DND-41 (cell line): ENCODE measurements around the gene IGFL3.

ENCODE experiments used
- CTCF ChIP-seq: IDR thresholded peaks from 2 replicates; pipeline ENCODE4 v1.5.1; 2012; ENCODE audit warnings: borderline replicate concordance, low read length, moderate library complexity, mild to moderate bottlenecking; ENCODE audit not compliant: poor library complexity, severe bottlenecking; ENCODE audit errors: extremely low read depth
- EZH2 ChIP-seq: IDR thresholded peaks from 3 replicates; pipeline ENCODE4 v1.6.1; 2012; ENCODE audit warnings: borderline replicate concordance, low read depth, mild to moderate bottlenecking, moderate library complexity, low read length, inconsistent platforms; ENCODE audit not compliant: severe bottlenecking

GRCh38 chr19:46079576-46079975 is 44.9 kb downstream of the IGFL3 start:
- TF ChIP-seq CTCF: no peak
- no peak for TF ChIP-seq EZH2
